SK-N-SH (cell line): ENCODE measurements around the gene NUP155. TPM values are rescaled to one million over a fixed set of nuclear protein-coding genes. Genes with fewer than 3 reads are reported as not detected.

Experiments
- CTCF ChIA-PET: fragments of 300-600, 350-600 bp; formaldehyde crosslinking; extraction: SDS; loops from one replicate; lab custom pipeline; 2021; lab: Yijun Ruan, JAX
- POLR2A ChIA-PET: fragments of 350-600 bp; sonication (Branson Sonifier 250); formaldehyde crosslinking; extraction: SDS; loops from one replicate; lab custom pipeline; 2020; ENCODE audit warnings: antibody characterized with exemption, inconsistent platforms; lab: Yijun Ruan, JAX
- DNase-seq: peaks from one replicate; pipeline ENCODE4 v3.0.0; 2012
- H2AFZ ChIP-seq: fragments of 200-600 bp; sonication (generic); 2 replicates; pipeline ENCODE4 v1.8.1; 2016; ENCODE audit warnings: antibody characterized with exemption, mild to moderate bottlenecking, low read depth
- H3F3A ChIP-seq: fragments of 200-600 bp; sonication (generic); replicated peaks from 2 replicates; pipeline ENCODE3; 2016; ENCODE audit warnings: antibody characterized with exemption, mild to moderate bottlenecking; ENCODE audit not compliant: insufficient read depth
- H3K27ac ChIP-seq, 2 experiments: fragments of 200-500 bp in 1 of 2; fragments of 200-600 bp in 1 of 2; sonication (Bioruptor generic) in 1 of 2; sonication (generic), shearing (Covaris generic) in 1 of 2; 2 replicates each; pipeline versions ENCODE4 v1.5.1 to v1.6.1; 2014 to 2016; ENCODE audit warnings: low read depth in 2 of 2, inconsistent platforms in 1 of 2, low read length in 1 of 2, mild to moderate bottlenecking in 1 of 2, mixed read lengths in 1 of 2
- H3K27me3 ChIP-seq: fragments of 200-600 bp; sonication (generic), shearing (Covaris generic); 2 replicates; pipeline ENCODE4 v1.6.1; 2016; ENCODE audit warnings: mixed run types; ENCODE audit not compliant: insufficient read depth
- H3K36me3 ChIP-seq, 2 experiments: fragments of 200-500 bp in 1 of 2; fragments of 200-600 bp in 1 of 2; sonication (Bioruptor generic) in 1 of 2; sonication (generic) in 1 of 2; replicated peaks in 1 of 2; 2 replicates each; pipeline versions ENCODE3 to v1.5.1; 2014 to 2016; ENCODE audit warnings: low read length in 1 of 2, mild to moderate bottlenecking in 1 of 2; ENCODE audit not compliant: insufficient read depth in 2 of 2, control insufficient read depth in 1 of 2
- H3K4me1 ChIP-seq, 2 experiments: fragments of 200-500 bp in 1 of 2; fragments of 200-600 bp in 1 of 2; sonication (Bioruptor generic) in 1 of 2; sonication (generic), shearing (Covaris generic) in 1 of 2; 2 replicates each; pipeline versions ENCODE4 v1.5.1 to v1.6.1; 2014 to 2016; ENCODE audit warnings: low read depth in 1 of 2, low read length in 1 of 2, mixed run types in 1 of 2; ENCODE audit not compliant: insufficient read depth in 2 of 2, control insufficient read depth in 1 of 2
- H3K4me2 ChIP-seq: fragments of 200-600 bp; sonication (generic), shearing (Covaris generic); 2 replicates; pipeline ENCODE4 v1.6.1; 2017; ENCODE audit warnings: mixed run types
- H3K4me3 ChIP-seq, 2 experiments: fragments of 200-500 bp in 1 of 2; fragments of 200-600 bp in 1 of 2; sonication (Bioruptor generic) in 1 of 2; sonication (generic), shearing (Covaris generic) in 1 of 2; 2 replicates each; pipeline versions ENCODE4 v1.5.1 to v1.8.1; 2014 to 2016; ENCODE audit warnings: low read depth in 2 of 2, inconsistent platforms in 1 of 2, low read length in 1 of 2, mild to moderate bottlenecking in 1 of 2, mixed read lengths in 1 of 2, moderate library complexity in 1 of 2
- H3K79me2 ChIP-seq: fragments of 200-600 bp; sonication (generic); 2 replicates; pipeline ENCODE4 v1.8.1; 2017; ENCODE audit warnings: mild to moderate bottlenecking; ENCODE audit not compliant: insufficient read depth
- H3K9ac ChIP-seq: fragments of 200-600 bp; sonication (generic); 2 replicates; pipeline ENCODE4 v1.6.1; 2017; ENCODE audit warnings: mixed run types
- H3K9me2 ChIP-seq: fragments of 200-600 bp; sonication (generic); 2 replicates; pipeline ENCODE4 v1.6.1; 2017; ENCODE audit warnings: mixed run types
- H3K9me3 ChIP-seq: fragments of 200-600 bp; sonication (generic); 2 replicates; pipeline ENCODE4 v1.6.1; 2017; ENCODE audit warnings: mixed run types, mild to moderate bottlenecking, moderate library complexity
- H4K20me1 ChIP-seq: fragments of 200-600 bp; sonication (generic); 2 replicates; pipeline ENCODE4 v1.6.1; 2017; ENCODE audit warnings: mild to moderate bottlenecking, mixed run types; ENCODE audit not compliant: insufficient read depth
- MAX ChIP-seq: IDR thresholded peaks from 2 replicates; pipeline ENCODE4 v1.4.0; 2012; ENCODE audit warnings: low read depth
- NRF1 ChIP-seq: IDR thresholded peaks from 2 replicates; pipeline ENCODE4 v1.6.1; 2012; ENCODE audit warnings: low read depth, mild to moderate bottlenecking, low read length
- PBX3 ChIP-seq: IDR thresholded peaks from 2 replicates; pipeline ENCODE4; 2012
- POLR2AphosphoS5 ChIP-seq: IDR thresholded peaks from 2 replicates; pipeline ENCODE4 v1.6.1; 2012; ENCODE audit warnings: low read depth, low read length
- RFX5 ChIP-seq: IDR thresholded peaks from 2 replicates; pipeline ENCODE4 v1.6.1; 2012; ENCODE audit warnings: mild to moderate bottlenecking, improper control_type of control experiment, low read length
- SIN3A ChIP-seq: IDR thresholded peaks from 2 replicates; pipeline ENCODE4 v1.6.1; 2012; ENCODE audit warnings: low read depth, mild to moderate bottlenecking, low read length, moderate library complexity, borderline replicate concordance
- TAF1 ChIP-seq: IDR thresholded peaks from 2 replicates; pipeline ENCODE4 v1.6.1; 2012; ENCODE audit warnings: low read depth, mild to moderate bottlenecking, low read length, moderate library complexity, borderline replicate concordance
- USF1 ChIP-seq: IDR thresholded peaks from 2 replicates; pipeline ENCODE4 v1.4.0; 2012; ENCODE audit warnings: low read depth, borderline replicate concordance
- ZBTB33 ChIP-seq: IDR thresholded peaks from 2 replicates; pipeline ENCODE4 v1.4.0; 2012; ENCODE audit warnings: low read depth, borderline replicate concordance
- WGBS: methylation state at CpG from one replicate; pipeline ENCODE4 v1.1.6; 2017; ENCODE audit warnings: low lambda C conversion rate; 5-methylcytosine and 5-hydroxymethylcytosine counted together
- polyA plus RNA-seq, 3 experiments: library from polyadenylated mRNA; depleted of rRNA; stranded (reverse); fragments of >200 nt; gene quantifications; 2 replicates each; pipeline ENCODE4 v1.2.3, GENCODE V29; 2012

NUP155 gene
- polyA plus RNA-seq, 1 of the 3 experiments (the other 2 are of a cell fraction) = 6.7 TPM

- TF ChIP-seq ZBTB33 = no peak
- TF ChIP-seq MAX = no peak
These were observed 121.1 kb downstream of the NUP155 start (continued) for GRCh38 chr5:37249815-37250164.

GRCh38 chr5:37248970-37249814 is 121.7 kb downstream of the NUP155 start, which contains the start of gene CPLANE1:
Gene CPLANE1, minus strand, starts transcription at chr5:37249376. Its CDS starts 1,678 bp downstream, at chr5:37247698.
- DNase-seq = peak; percentile 94
- Histone ChIP-seq H3K27ac (peak within 1 kb of the TSS; percentile 71 to 77), H3K9me3 (no peaks in the 10 kb centered on the region), H3K4me2 (peak within 1 kb of the TSS; percentile 89), H3K4me3 (peak within 1 kb of the TSS; percentile 74 to 87), H3K9me2 (no peaks in the 10 kb centered on the region), H3K79me2 (peaks cover 41% of the 10 kb centered on the region), H3F3A (peaks cover 10% of the 10 kb centered on the region), H3K27me3 (no peaks in the 10 kb centered on the region), H3K9ac (peak within 1 kb of the TSS; percentile 87), H2AFZ (peak within 1 kb of the TSS; percentile 99), H4K20me1 (0 out of 2 replicates have a peak, but pooled peaks cover 4% of the 10 kb centered on the region), H3K4me1 (peaks cover 0 to 5% of the 10 kb centered on the region in 2 experiments; a peak in 2 of 4 replicates), H3K36me3 (peaks cover 0 to 5% of the 10 kb centered on the region in 2 experiments)
- POLR2A ChIA-PET = interaction anchor here (1.0 to 1.7 kb wide), 2 partner anchors 122 to 130 kb away, joined by 3 to 6 read pairs; partner anchors contain the start of genes NUP155 and WDR70
- TF ChIP-seq NRF1 = peak; percentile 69
- TF ChIP-seq RFX5 = no peak
- no peak for TF ChIP-seq PBX3
- no peak for TF ChIP-seq USF1
- peak; percentile 64; the same call in 1 of the 2 replicates for TF ChIP-seq TAF1
- TF ChIP-seq SIN3A = peak; percentile 56; the same call in 1 of the 2 replicates
- TF ChIP-seq POLR2AphosphoS5 = peak; percentile 55; the same call in 1 of the 2 replicates
- CTCF ChIA-PET = interaction anchor here (0.6 to 1.4 kb wide), 3 partner anchors 16 to 130 kb away, joined by 3 to 4 read pairs (median 3); partner anchors contain the start of gene WDR70
- 2% methylated on average over 21 of the region's 88 CpGs for WGBS
